Keratinocyte (primary cell): ENCODE results near the gene ERBIN.

ENCODE experiments used
- CTCF ChIP-seq, 3 experiments: IDR thresholded peaks in 1 of 3; conservative IDR thresholded peaks in 1 of 3; optimal IDR thresholded peaks in 1 of 3; 2 replicates in 2 of 3; 3 replicates in 1 of 3; pipeline versions ENCODE3 to v1.5.1; 2011; ENCODE audit warnings: low read length in 3 of 3, mild to moderate bottlenecking in 3 of 3, moderate library complexity in 2 of 3, control low read depth in 1 of 3, inconsistent platforms in 1 of 3; ENCODE audit not compliant: insufficient read depth in 2 of 3; ENCODE audit errors: extremely low read depth in 1 of 3
- EZH2 ChIP-seq: IDR thresholded peaks from one replicate; pipeline ENCODE4 v1.6.1; 2012; ENCODE audit warnings: inconsistent platforms, mild to moderate bottlenecking, low read length, moderate library complexity

DNA sequence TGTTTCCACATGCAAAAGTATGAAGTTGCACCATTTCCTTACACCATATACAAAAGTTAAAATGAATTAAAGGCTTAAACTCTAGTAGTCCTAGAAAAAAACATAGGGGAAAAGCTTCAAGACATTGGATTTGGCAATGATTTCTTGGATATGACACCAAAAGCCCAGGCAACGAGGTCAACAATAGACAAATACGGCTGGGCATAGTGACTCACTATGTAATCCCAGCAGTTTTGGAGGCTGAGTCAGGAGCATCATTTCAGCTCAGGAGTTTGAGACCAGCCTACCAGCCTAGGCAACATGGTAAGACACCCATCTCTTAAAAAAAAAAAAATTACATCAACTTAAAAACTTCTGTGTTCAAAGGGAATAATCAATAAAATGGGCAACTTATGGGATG is 186.8 kb downstream of the ERBIN start:
- TF ChIP-seq CTCF (optimal IDR thresholded peaks at IDR 0.05 in 1 of 3, IDR thresholded peaks at IDR 0.05 in 1 of 3, conservative IDR thresholded peaks at IDR 0.05 in 1 of 3; ENCODE audit: extremely low read depth in 1 of 3, insufficient read depth in 2 of 3, low read length in 3 of 3) (no peak), EZH2 (no peak)
